ENCODE results near the gene EML1. TPM values are rescaled to one million over a fixed set of nuclear protein-coding genes. Genes with fewer than 3 reads are reported as not detected.

Gene EML1
- total RNA-seq, 1 experiment from 2014 or later: 7.2 TPM

DNA sequence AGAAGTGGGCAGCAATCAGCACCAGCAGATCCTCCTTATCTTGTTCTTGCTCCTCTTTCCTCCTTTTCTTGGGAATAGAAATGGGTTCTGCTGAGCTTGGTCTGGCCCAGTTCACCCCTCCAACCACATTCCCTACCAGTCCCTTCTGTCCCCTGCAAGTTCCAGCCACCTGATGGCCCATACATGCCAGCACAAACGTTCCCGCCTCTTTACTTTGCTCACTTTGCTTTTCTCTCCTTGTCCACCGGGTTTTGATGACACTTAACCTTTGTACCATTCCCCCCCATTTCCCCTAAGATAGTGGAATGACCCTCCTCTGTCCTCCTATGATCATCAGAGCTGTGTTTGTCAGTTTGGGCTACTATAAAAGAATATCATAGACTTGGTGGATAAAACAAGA lies 23.4 kb upstream of the EML1 start:
- no peaks in the 10 kb centered on the region for H3K4me1 Mint-ChIP-seq (ENCODE audit: low read depth, unreplicated experiment)
- ChIA-PET CTCF (no interaction called here), POLR2A (no interaction called here)
- no peaks in the 10 kb centered on the region for H3K36me3 Mint-ChIP-seq (ENCODE audit: insufficient read depth, unreplicated experiment)
- H3K27ac Mint-ChIP-seq (ENCODE audit: unreplicated experiment): no peak overlapping the region
- no peaks in the 10 kb centered on the region for H3K36me3 ChIP-seq (ENCODE audit: control insufficient read depth, insufficient read depth, low read length)
- no peaks in the 10 kb centered on the region for H3K27me3 ChIP-seq (replicated peaks; ENCODE audit: control insufficient read depth, insufficient read depth, low read length)
- H3K9me3 ChIP-seq: no peaks in the 10 kb centered on the region
- H3K9me3 Mint-ChIP-seq (ENCODE audit: unreplicated experiment): no peaks in the 10 kb centered on the region
- TF ChIP-seq, protein P1, sequence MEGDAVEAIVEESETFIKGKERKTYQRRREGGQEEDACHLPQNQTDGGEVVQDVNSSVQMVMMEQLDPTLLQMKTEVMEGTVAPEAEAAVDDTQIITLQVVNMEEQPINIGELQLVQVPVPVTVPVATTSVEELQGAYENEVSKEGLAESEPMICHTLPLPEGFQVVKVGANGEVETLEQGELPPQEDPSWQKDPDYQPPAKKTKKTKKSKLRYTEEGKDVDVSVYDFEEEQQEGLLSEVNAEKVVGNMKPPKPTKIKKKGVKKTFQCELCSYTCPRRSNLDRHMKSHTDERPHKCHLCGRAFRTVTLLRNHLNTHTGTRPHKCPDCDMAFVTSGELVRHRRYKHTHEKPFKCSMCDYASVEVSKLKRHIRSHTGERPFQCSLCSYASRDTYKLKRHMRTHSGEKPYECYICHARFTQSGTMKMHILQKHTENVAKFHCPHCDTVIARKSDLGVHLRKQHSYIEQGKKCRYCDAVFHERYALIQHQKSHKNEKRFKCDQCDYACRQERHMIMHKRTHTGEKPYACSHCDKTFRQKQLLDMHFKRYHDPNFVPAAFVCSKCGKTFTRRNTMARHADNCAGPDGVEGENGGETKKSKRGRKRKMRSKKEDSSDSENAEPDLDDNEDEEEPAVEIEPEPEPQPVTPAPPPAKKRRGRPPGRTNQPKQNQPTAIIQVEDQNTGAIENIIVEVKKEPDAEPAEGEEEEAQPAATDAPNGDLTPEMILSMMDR (IDR thresholded peaks at IDR 0.05; ENCODE audit: insufficient read depth in 1 of 2, low read depth in 1 of 2, low read length in 1 of 2, severe bottlenecking in 1 of 2, unreplicated experiment in 1 of 2): no peak
- no peak for DNase-seq
- no peaks in the 10 kb centered on the region for H3K4me1 ChIP-seq
- no peak overlapping the region for H3K4me3 Mint-ChIP-seq (ENCODE audit: unreplicated experiment)
- intact Hi-C loops (cut with micrococcal nuclease; ENCODE audit: unreplicated experiment): no loop called here
- BruUV-seq (replicated peaks): no TSS peak
- H3K27me3 Mint-ChIP-seq (ENCODE audit: insufficient read depth, unreplicated experiment): no peaks in the 10 kb centered on the region
- no peak overlapping the region for H3K4me3 ChIP-seq (ENCODE audit: low read depth, low read length)

DNA sequence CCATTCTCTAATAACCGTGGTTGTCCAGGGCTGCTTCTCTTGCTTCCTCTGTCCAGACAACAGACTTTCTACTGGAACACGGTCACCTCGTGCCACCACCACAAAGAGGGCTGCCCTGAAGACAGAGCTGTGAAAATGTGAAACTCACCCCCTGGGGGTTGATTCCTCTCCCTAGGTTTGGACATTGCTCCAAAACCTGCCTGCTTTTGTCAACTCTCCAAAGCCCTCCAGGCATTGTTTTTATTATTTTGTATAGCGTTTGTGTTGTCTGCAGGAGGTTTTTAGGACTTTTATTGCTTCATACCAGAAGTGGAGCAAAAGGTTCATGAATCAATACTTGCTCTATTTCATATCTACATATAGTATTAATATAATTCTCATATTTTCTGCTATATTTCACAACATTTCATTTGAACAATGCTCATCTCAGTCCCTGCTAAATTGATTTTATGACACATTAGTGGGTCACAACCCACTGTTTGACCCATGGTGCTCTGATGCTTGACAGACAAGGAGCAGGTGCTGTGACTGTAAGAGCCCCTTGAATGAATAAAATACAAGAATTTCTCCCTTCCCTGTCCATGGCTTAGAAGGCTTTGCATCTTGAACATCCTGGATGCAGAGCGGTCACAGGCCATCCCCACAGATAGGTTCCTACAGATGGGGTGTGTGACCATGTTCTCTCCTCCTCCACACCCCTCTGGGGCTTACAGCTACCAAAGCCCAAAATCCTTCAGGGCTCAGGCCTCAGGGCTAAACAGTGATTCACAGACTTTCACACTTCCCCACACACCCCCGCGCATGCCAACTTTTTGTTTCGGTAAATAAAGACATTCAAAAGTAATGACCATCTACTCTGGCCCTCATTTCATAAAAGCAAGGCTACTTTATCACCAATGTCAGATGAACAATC lies 20.6 kb upstream of the EML1 start:
- Mint-ChIP-seq H3K9me3 (ENCODE audit: unreplicated experiment) (no peaks in the 10 kb centered on the region), H3K4me1 (ENCODE audit: low read depth, unreplicated experiment) (no peaks in the 10 kb centered on the region), H3K36me3 (ENCODE audit: insufficient read depth, unreplicated experiment) (no peaks in the 10 kb centered on the region), H3K27me3 (ENCODE audit: insufficient read depth, unreplicated experiment) (peaks cover 8% of the 10 kb centered on the region), H3K27ac (ENCODE audit: unreplicated experiment) (no peak overlapping the region), H3K4me3 (ENCODE audit: unreplicated experiment) (no peak overlapping the region)
- no TSS peak for BruUV-seq (replicated peaks)
- Histone ChIP-seq H3K4me1 (no peaks in the 10 kb centered on the region), H3K36me3 (ENCODE audit: control insufficient read depth, insufficient read depth, low read length) (no peaks in the 10 kb centered on the region), H3K4me3 (ENCODE audit: low read depth, low read length) (no peak overlapping the region), H3K27me3 (replicated peaks; ENCODE audit: control insufficient read depth, insufficient read depth, low read length) (no peaks in the 10 kb centered on the region), H3K9me3 (no peaks in the 10 kb centered on the region)
- no peak for DNase-seq
- intact Hi-C loops (cut with micrococcal nuclease; ENCODE audit: unreplicated experiment): no loop called here
- POLR2A ChIA-PET: no interaction called here
- TF ChIP-seq, protein P1 (IDR thresholded peaks at IDR 0.05; ENCODE audit: insufficient read depth in 1 of 2, low read depth in 1 of 2, low read length in 1 of 2, severe bottlenecking in 1 of 2, unreplicated experiment in 1 of 2): no peak
- CTCF ChIA-PET: no interaction called here

DNA sequence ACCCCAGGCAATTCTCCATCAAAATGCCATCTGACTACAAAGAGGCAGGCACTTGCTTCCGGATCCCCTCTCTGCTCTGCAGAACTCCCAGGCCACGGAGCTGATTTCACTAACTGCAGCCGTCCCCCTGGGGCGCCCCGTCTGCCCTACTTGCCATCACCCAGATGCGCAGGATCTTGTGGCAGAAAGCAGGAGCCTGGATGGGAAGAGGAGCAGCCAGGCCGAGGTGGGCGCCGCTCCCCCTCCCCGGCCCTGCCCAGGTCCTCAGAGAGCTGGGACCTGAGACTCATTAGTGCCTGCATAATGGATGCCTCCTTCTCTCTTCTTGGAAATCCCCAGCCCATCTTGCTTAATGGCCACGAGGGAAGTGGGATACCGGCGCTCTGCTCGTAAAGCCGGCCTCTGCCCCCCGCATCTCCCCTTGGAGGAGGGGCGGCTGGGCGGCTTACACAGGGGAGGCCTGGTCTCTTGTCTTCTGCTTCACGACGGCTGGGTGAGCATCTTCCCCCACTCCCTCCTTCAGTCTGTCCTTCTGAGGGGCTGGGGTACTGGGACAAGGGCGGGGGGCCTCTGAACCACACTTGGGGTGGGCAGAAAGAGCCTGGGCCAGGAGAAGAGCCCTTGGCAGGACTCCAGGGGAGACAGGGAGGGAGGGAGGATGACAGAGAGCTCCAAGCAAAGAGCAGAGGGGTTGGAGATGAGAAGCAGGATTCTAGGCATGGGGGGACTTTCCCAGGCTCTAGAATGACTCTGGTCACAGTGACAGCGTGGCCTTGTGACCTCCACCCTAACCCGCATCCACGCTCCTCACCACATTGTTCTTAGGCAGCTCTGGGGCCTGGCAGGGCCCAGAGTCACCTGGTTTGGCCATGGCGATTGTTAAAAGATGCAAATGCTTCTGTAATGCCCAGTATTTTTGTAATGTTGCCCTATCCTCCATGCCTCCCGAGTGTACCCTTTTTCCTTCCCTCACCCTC lies 19.4 kb upstream of the EML1 start:
- Mint-ChIP-seq H3K27me3 (ENCODE audit: insufficient read depth, unreplicated experiment) (peaks cover 10% of the 10 kb centered on the region), H3K36me3 (ENCODE audit: insufficient read depth, unreplicated experiment) (no peaks in the 10 kb centered on the region), H3K9me3 (ENCODE audit: unreplicated experiment) (peaks cover 9% of the 10 kb centered on the region), H3K4me1 (ENCODE audit: low read depth, unreplicated experiment) (no peaks in the 10 kb centered on the region), H3K4me3 (ENCODE audit: unreplicated experiment) (no peak overlapping the region), H3K27ac (ENCODE audit: unreplicated experiment) (no peak overlapping the region)
- no peaks in the 10 kb centered on the region for H3K27me3 ChIP-seq (replicated peaks; ENCODE audit: control insufficient read depth, insufficient read depth, low read length)
- H3K9me3 ChIP-seq: peaks cover 10% of the 10 kb centered on the region
- no TSS peak for BruUV-seq (replicated peaks)
- DNase-seq: no peak
- intact Hi-C loops (cut with micrococcal nuclease; ENCODE audit: unreplicated experiment): no loop called here
- H3K4me3 ChIP-seq (ENCODE audit: low read depth, low read length): no peak overlapping the region
- no peaks in the 10 kb centered on the region for H3K4me1 ChIP-seq
- H3K36me3 ChIP-seq (ENCODE audit: control insufficient read depth, insufficient read depth, low read length): no peaks in the 10 kb centered on the region
- POLR2A ChIA-PET: no interaction called here
- TF ChIP-seq, protein P1 (IDR thresholded peaks at IDR 0.05; ENCODE audit: insufficient read depth in 1 of 2, low read depth in 1 of 2, low read length in 1 of 2, severe bottlenecking in 1 of 2, unreplicated experiment in 1 of 2): no peak
- CTCF ChIA-PET: no interaction called here
